ENCODE results near the gene SGO1.
"Not testable (repeated sequence)": the region's sequence is repeated elsewhere in the genome, so short reads cannot be mapped to it uniquely, and the experiment has no call there.

Gene SGO1

DNA sequence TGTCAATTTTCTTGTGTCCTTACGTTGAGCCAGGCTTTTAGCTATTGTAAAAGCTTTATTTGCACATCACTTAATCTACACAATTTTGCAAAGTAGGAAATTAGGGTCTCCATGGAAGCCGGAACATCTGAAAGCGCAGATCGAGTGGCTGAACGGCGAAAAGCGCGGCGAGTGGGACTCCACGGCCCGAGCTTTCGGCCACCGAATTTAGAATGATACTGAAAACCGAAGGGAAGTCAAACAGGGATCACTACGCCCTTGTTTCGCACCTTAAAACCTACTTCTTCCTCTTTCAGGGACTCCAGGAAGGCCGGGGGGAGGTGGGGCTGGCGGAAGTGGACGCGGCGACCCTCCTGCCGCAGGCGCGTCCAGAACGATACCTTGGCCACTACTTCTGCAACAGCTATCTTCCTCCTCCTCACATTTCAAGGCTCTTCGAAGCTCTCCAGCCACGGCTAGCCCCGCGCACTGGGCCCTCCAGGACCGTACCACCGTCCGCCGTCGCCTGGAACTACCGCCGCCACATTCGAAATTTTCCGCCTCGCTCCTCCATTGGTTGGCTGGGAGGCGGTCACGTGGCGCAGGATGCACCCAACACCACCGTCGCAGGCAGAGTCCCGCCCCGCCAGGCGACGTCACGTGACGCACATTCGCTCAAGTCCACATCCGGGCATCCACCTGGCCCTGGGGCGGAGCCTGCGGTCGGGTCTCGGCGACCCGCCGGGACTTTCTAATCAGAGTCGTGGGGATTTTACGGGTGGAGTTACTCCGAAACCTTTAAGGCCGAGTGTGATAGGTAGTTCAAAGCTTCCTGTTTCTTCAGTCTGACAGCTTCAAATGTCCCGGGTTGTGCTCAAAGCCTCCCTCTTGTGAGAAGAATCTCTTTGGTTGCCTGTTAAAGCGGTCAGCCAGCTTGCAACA is at the start of gene SGO1:
TSS of gene SGO1 (minus strand) at position 528 of the 921 bp plus-strand sequence. CDS start 2,179 bp downstream, outside the sequence.
- DNase-seq = peak; percentile 93

- no peak for DNase-seq
Observed at GRCh38 chr3:20235796-20236195, 49.8 kb upstream of the SGO1 start.

- no peak for DNase-seq
Observed at GRCh38 chr3:20232906-20233780, 47.1 kb upstream of the SGO1 start.

- DNase-seq = no peak
Observed at GRCh38 chr3:20230954-20231353, 44.9 kb upstream of the SGO1 start.

DNA sequence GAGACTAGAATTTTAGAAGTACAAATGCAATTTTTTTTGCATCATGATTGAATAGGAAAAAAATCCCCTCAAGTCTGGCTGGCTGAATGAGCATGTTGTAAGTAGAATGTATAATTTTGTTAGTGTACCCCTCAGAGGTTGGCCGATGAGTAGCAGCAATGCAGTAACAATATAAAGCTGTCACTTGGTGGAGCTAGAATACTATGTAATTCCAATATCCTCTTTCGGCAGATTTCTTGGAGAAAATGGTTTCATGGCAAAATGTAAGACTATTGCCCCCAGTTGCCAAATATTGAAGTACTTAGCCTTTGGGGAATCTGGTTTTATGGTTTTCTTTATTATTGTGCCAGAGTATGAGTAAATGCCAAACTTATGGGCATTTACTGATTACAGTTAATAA is 39.8 kb upstream of the SGO1 start:
- DNase-seq = peak; percentile 17

- no peak for DNase-seq
Observed at GRCh38 chr3:20222274-20222673, 36.3 kb upstream of the SGO1 start.

DNA sequence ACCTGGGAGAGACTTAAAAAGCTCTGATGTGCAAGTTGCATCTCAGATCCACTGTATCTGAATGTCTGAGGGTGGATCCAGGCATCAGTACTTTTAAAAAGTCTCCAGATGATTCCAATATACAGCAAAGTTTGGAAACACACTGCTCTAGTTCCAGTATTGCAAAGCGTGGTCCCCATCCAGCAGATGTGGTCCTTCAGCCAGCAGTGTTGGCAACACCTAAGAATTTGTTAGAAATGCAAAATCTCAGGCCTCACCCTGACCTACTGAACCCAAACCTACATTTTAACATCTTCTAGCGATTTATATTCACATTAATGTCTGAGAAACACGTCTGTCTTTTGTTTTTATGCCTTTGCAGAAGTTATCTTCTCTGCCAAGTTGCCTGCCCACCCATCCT is 32.2 kb upstream of the SGO1 start:
- DNase-seq = no peak

GRCh38 chr3:20215636-20216035 is 29.6 kb upstream of the SGO1 start:
- no peak for DNase-seq

DNA sequence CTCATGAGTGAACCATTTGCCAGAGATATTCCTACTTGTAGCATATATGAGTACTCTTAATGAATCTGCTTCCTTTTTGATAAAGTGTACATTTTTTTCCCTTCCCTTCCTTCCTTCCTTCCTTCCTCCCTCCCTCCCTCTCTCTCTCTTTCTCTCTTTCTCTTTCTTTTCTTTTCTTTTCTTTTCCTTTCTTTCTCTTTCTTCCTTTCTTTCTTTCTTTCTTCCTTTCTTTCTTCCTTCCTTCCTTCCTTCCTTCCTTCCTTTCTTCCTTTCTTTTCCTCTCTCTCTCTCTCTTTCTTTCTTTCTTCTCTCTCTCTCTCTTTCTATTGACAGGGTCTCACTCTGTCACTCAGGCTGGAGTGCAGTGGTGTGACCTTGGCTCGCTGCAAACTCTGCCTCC is 27.5 kb upstream of the SGO1 start:
- DNase-seq = not testable (repeated sequence)

DNA sequence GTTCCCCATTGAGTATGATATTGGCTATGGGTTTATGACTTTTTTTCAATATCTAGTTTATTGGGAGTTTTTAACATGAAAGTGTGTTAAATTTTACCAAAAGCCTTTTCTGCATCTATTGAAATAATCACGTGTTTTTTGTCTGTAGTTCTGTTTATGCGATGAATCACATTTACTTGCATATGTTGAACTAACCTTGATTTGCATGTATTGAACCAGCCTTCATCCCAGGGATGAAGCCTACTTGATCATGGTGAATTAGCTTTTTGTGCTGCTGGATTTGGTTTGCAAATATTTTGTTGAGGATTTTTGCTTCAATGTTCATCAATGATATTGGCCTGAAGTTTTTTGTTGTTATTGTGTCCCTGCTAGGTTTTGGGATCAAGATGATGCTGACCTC is 21.9 kb upstream of the SGO1 start:
- DNase-seq = not testable (repeated sequence)

DNA sequence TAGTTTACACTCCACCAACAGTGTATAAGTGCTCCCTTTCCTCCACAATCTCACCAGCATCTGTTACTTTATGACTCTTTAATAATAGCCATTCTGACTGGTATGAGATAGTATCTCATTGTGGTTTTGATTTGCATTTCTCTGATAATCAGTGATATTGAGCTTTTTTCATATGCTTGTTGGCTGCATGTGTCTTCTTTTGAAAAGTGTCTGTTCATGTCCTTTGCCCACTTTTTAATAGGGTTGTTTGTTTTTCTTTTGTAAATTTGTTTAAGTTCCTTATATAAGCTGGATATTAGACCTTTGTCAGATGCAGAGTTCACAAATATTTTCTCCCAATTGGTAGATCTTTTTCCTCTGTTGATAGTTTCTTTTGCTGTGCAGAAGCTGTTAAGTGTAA is 19.9 kb upstream of the SGO1 start:
- DNase-seq = not testable (repeated sequence)

DNA sequence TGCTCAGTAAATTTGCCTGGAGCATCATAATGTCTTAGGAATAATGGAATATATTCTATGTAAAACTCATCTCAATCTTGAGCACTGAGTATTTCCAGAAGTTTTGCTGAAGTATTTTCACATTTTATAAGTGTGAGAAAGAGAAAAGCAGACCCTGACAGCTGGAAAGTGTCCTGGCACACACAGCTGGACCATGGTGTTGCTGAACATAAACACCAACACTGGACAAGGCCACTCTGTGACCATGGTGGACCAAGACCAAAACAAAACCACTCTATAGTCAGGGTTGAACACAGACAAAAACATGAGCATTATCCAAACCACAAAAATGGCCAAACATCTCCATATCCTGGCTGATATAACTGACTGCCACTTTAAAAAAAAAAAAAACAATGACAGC is 15.1 kb upstream of the SGO1 start:
- no peak for DNase-seq

DNA sequence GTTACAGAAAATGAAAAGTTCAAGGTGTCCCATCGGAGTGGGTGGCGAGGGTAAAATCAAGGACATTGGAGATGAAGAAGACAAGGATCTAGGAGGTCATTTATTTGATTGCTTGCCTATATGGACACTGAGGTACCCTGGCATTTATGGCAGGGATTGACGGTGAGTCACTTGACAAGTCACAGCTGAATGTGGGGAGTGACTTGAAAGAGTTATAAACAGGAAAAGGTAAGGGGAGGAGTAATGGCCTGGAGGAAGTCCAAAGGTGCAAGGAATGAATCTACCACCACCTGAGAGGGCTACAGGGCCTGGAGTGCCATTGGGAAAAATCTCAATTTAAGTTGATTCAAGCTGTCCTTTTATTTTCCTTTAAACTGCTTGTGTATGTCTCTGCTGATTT is 11.8 kb upstream of the SGO1 start:
- peak; percentile 0 for DNase-seq

DNA sequence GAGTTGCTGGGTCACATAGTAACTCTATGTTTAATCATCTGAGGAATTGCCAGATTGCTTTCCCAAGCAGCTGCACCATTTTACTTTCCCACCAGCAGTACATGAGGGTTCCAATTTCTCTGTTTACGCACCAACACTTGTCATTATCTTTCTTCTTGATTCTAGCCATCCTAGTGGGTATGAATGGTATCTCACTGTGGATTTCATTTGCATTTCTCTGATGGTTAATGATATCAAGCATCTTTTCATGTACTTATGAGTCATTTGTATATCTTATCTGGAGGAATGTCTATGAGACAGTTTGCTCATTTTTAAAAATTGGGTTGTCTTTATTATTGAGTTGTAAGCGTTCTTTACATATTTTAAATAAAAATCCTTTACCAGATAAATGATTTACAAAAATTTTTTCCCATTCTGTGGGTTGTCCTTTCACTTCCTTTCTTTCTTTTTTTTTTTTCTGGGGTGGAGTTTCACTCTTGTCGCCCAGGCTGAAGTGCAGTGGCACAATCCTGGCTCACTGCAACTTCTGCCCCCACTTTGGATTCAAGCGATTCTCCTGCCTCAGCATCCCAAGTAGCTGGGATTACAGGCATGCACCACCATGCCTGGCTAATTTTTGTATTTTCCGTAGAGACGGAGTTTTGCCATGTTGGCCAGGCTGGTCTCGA is 8.9 kb upstream of the SGO1 start:
- DNase-seq = no peak

DNA sequence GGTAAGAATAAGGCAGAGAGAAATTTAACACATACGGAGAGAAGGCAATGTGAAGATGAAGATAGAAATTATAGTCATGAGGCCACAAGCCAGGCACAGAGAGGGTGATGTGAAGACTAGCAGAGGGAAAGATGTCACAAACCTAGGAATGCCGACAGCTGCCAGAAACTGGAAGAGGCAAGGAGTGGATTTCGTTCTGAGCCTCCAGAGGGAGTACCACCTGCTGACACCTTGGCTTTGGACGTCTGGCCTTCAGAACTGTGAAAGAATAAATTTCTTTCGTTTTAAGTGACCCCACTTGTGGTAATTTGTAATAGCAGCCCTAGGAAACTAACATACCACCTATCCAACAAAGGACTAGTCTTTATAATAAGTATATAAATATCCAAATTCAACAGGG is 5.0 kb upstream of the SGO1 start:
- no peak for DNase-seq

DNA sequence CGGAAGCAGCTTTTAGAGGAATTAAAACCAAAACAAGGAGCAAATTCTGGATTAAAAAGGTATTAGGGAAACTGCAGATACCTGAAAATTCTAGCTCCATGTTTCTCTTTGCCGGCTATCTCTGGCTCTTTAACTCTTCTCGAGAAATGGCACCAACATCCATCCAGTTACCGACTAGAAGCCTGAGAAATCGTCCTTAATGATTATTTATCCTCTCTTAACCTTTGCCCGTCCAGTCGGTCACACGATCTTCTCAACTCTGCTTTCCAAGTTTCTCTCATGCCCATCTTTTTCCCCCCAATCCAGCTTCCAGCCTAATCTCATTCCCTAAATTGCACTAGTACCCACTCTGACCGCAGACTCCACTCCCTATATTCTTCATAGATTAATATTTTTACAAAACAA is 596 bp upstream of the SGO1 start:
- peak; percentile 19 for DNase-seq

DNA sequence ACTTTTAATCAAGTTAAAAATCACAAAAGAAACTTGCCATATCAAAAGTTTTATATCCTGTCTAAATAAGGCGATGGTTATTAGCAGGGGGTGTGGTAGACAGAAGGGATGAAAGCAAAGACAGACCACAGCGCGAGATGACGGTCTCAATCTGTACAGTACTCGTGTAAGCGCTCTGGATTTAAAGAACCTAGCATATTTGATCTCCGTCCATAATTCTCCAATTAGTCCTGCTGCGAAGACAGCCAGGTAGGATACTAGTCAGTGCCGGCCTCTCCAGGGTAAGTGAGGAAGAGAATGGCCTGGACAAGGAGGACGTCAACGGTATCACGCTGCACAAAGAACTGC is 701 bp downstream of the SGO1 start:
- peak; percentile 31 for DNase-seq

- no peak for DNase-seq
Observed at GRCh38 chr3:20182206-20182605, 3.8 kb downstream of the SGO1 start.

DNA sequence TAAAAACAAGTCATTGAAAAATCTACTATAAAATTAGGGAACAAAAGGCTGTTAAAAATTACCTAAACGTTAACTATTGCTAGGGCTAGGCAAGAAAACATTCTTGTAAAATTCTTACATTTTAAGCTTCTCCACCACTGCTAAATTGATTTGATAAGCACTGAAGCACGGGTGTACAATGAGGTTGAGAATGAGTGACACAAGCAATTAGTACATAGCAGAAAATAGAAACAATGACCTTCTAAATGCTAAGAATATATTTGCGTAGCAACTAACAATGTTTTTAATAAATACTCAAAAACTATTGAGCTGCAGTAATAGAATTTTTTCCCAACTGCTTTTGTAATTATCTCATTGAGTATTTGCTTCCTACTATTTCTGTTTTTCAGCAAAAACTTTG is 4.7 kb downstream of the SGO1 start:
- no peak for DNase-seq

DNA sequence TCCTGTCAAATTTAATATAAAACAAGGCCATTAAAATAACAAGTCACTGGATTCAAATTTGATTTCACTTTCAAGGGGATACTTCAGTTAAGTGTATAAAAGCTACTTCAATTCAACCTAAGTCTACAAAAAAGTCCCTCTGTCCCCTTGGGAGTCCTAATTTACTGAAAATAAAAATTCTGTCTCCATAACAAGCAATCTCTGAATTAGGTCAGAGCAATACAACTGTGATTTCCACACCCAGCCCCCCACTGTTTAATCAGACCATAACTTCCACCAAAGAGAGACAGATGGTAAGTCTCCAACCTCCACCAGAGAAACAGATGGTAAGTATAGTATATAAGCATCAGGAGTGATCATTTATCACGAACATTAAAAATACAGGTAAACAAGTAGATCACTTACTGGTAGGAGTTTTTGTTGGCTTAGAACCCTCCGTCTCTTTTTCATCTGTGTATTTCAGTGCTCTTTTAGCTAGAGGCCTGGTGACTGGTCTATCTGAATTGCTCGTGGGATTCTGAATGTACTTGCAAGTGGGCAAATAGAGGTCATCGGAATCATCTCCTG is 12.1 kb downstream of the SGO1 start:
- no peak for DNase-seq

DNA sequence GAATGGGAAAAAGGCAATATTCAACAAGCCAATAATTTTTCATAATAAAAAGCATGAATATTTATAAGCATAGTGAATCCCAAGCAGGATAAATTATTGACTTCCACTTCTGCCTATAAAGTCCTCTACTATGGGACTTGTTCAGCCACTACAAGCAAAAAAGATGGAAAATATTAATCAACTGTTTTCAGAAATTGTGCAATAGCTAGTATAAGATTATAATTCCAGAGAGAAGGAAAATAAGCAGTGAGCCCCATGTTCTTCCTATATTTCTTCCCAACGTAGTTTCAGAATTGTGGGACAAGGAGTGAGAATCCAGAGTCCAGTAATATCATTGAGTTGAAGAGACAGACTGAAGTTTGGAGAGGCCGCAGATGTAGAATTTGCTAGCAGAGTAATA is 24.3 kb downstream of the SGO1 start:
- DNase-seq = no peak

- DNase-seq = no peak
Observed at GRCh38 chr3:20160230-20160629, 25.8 kb downstream of the SGO1 start.

DNA sequence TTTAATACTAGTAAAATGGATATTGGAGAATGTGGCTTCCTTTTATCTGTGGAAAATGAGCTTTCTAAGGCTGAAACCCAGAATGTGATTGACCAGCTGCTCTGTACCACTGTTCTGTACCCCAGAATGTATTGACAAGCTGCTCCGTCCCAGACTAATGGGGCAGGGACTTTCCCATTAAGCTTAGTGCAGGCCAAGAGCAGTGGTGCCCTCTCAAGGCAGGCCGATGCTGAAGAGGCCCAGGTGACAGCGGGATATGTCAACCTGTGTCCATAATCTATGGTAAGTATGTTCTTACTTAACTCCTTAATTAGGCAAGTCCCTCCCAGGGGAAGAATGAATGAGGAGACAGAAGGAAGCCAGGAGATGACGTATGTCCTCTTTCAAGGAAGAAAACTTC is 31.1 kb downstream of the SGO1 start:
- DNase-seq = no peak
